ENCODE data around the gene ARHGAP28. TPM values are rescaled to one million over a fixed set of nuclear protein-coding genes. Genes with fewer than 3 reads are reported as not detected.
"Not testable (repeated sequence)": the region's sequence is repeated elsewhere in the genome, so short reads cannot be mapped to it uniquely, and the experiment has no call there.

Gene ARHGAP28
- total RNA-seq, 1 experiment from 2014 or later, result 0.37 TPM

DNA sequence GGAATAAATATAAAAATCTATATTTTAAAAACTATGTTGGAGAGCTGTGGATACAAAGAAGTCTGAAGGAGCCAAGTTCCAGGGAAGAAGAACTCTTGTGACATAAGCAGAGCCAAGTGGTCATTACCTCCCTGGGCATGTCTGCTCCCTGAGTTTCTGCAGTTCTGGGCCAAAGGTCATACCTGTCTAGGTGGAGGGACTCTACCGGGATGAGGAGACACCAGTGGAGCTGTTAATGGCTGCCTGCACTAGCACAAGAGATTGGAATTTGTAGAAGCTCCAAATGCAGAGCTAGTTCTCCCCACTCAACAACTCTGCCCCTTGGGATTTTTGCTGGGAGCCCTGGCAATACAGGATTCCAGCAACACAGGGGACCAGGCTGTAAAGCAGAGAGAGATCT, 89.8 kb downstream of the ARHGAP28 start:
- no peak for DNase-seq (ENCODE audit: low read depth)

DNA sequence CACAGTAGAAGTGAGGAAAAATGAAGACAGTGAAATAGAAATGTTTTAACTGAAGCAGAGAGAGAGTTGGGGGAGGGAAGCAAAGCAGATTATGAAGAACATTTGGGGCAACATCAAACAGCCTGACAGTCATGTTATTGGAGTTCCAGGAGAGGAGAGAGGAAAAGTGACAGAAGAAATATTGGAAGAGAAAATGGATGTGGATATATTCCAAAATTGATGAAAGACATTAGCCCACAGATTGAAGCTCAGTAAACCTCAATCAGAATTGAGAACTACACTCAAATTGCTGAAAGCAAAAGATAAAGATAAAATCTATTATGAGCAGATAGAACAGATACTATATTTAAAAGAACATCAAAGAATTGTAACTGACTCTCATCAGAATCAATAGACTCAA, 90.8 kb downstream of the ARHGAP28 start:
- no peak for DNase-seq (ENCODE audit: low read depth)

DNA sequence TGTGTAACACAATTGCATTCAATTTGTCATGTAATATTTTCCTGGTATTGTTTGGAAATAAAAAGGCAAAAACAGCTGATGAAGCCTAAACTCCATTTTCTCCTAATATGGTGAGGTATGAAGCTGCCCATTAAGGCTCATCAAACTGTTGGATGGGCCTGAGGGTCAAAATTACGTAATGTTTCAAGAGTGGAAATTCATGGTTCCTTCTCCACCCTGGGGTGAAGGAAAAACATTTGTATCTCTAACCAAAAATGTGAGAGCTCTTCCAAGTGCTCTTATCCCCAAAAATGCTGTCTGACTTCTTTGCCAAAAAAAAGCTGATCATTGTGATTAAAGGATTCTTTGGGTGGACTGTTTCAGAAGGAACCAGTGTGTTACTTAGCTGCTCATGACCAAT, 91.8 kb downstream of the ARHGAP28 start:
- no peak for DNase-seq (ENCODE audit: low read depth)

DNA sequence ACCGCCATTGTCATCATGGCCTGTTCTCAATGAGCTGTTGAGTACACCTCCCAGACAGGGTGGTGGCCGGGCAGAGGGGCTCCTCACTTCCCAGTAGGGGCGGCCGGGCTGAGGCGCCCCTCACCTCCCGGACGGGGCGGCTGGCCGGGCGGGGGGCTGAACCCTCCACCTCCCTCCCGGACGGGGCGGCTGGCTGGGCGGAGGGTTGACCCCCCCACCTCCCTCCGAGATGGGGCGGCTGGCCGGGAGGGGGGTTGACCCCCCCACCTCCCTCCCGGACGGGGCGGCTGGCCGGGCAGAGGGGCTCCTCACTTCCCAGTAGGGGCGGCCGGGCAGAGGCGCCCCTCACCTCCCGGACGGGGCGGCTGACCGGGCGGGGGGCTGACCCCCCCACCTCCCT, 97.6 kb downstream of the ARHGAP28 start:
- DNase-seq (ENCODE audit: low read depth), result not testable (repeated sequence)

DNA sequence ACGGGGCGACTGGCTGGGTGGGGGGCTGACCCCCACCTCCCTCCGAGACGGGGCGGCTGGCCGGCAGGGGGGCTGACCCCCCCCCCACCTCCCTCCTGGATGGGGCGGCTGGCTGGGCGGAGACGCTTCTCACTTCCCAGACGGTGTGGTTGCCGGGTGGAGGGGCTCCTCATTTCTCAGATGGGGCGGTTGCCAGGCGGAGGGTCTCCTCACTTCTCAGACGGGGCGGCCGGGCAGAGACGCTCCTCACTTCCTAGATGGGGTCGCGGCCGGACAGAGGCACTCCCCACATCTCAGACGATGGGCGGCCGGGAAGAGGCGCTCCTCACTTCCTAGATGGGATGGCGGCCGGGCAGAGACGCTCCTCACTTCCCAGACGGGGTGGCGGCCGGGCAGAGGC, 98.0 kb downstream of the ARHGAP28 start:
- not testable (repeated sequence) for DNase-seq (ENCODE audit: low read depth)

GRCh38 chr18:6830916-6831315, 101.4 kb downstream of the ARHGAP28 start:
- no peak for DNase-seq (ENCODE audit: low read depth)

- no peak for DNase-seq (ENCODE audit: low read depth)
These were observed 105.8 kb downstream of the ARHGAP28 start for GRCh38 chr18:6835345-6835744.

GRCh38 chr18:6836331-6836730, 106.8 kb downstream of the ARHGAP28 start:
- no peak for DNase-seq (ENCODE audit: low read depth)

DNA sequence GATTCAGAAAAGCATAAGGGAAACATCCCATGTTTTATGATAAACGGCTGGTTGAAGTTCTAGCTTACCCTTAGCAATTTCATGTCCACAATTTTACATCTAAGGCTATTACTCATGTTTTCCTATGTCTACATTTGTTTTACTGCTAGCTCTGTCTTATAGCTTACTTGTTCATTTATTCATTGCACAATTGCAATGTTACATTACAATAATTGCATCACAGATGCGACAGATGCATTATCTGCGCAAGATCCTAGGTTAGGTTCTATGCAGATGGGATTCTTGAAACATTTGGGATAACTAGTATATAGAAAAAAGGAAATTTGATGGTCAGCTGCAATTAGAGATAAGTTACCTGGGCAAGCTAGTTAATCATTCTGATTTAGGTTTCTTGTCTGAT, 108.4 kb downstream of the ARHGAP28 start:
- DNase-seq (ENCODE audit: low read depth), result no peak

- no peak for DNase-seq (ENCODE audit: low read depth)
These were observed 112.6 kb downstream of the ARHGAP28 start for GRCh38 chr18:6842081-6842480.

DNA sequence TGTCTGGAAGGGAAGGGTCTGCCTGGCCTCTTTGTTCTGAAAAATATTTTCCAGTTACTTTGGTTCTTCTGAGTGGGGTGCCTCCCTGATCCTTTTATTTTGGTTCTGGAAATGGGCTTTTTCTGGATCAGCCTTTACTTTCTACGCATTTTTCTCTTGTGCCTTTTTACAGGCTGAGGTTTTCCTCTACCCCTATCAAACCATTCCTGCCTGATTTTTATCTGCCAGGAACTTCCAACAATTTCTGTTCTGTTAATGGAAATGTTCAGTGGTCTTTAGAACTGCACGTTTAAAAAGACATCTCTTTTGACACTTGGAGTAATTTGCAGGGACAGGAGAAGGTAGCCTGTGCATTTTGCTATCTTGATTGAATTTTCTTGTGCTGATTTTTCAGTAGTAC, 113.8 kb downstream of the ARHGAP28 start:
- DNase-seq (ENCODE audit: low read depth), result no peak

DNA sequence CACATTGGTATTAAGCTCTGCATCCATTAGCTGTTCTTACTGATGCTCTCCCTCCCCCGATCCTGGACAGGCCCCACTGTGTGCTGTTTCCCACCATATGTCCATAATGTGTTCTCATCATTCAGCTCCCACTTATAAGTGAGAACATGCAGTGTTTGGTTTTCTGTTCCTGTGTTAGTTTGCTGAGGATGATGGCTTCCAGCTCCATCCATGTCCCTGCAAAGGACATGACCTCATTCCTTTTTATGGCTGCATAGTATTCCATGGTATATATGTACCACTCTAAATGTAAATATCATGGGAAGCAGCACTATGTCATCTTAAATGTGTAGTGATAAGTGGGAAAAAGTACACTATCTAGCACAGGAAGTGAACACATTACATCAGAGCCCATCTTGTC, 116.0 kb downstream of the ARHGAP28 start:
- not testable (repeated sequence) for DNase-seq (ENCODE audit: low read depth)

- DNase-seq (ENCODE audit: low read depth), result no peak
These were observed 120.9 kb downstream of the ARHGAP28 start for GRCh38 chr18:6850396-6850795.

- DNase-seq (ENCODE audit: low read depth), result no peak
These were observed 122.0 kb downstream of the ARHGAP28 start for GRCh38 chr18:6851480-6851879.

GRCh38 chr18:6854811-6855210, 125.3 kb downstream of the ARHGAP28 start:
- DNase-seq (ENCODE audit: low read depth), result no peak

DNA sequence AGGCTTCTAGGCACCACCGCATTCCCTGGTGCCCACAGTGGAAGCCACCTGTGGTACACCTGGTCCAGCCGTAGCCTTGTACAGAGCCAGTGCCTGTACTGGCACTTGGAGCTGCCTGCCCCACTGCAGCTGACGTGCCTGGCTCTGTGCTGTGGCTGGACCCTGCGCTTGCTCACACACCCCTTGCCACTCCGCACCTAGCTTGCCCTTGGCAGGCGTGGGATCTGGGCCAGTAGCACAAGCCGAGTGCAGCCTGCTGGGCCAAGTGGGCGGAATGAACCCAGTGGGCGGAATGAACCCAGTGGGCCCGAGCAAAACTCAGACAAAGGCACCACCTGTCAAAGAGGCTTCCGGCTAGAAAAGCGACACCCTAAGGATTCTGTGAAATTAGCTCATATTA, 126.3 kb downstream of the ARHGAP28 start:
- DNase-seq (ENCODE audit: low read depth), result no peak

- no peak for DNase-seq (ENCODE audit: low read depth)
These were observed 127.8 kb downstream of the ARHGAP28 start for GRCh38 chr18:6857300-6857699.

DNA sequence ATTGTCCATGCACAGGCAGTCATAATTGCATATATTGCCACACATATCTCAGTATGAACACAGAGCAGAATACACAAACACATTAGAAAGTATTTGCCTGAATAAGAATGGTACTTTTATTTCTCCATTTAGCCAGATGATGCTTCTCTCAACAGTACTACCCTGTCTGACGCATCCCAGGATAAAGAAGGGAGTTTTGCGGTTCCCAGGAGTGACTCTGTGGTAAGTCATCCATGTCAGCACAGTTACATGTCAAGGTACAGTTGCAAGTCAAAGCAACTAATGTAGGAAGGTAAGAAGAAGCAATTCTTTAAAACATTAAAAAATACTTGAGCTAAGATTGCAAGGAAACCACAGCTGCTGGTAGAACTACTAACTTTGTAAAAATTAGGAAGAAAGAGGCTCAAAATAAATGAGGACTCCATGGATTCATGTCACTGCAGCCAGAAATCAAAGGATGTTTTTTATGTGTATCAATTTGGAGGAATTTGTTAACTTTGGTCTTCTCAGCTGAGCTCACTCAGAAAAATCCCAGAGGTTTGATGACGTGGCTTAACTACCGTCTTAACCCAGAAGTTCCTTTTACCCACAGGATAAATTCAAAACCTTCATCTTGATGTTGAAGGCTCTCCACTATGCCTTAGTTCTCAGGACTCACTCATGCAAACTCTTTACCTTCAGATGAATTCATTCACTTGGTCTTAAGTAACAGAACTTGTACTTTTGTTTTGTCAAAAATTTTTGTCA, 130.3 kb downstream of the ARHGAP28 start:
- peak; percentile 38 for DNase-seq (ENCODE audit: low read depth)

- DNase-seq (ENCODE audit: low read depth), result no peak
These were observed 131.4 kb downstream of the ARHGAP28 start for GRCh38 chr18:6860804-6861448.

- no peak for DNase-seq (ENCODE audit: low read depth)
These were observed 135.7 kb downstream of the ARHGAP28 start for GRCh38 chr18:6865251-6865650.

GRCh38 chr18:6866552-6867085, 137.1 kb downstream of the ARHGAP28 start:
- DNase-seq (ENCODE audit: low read depth), result no peak

DNA sequence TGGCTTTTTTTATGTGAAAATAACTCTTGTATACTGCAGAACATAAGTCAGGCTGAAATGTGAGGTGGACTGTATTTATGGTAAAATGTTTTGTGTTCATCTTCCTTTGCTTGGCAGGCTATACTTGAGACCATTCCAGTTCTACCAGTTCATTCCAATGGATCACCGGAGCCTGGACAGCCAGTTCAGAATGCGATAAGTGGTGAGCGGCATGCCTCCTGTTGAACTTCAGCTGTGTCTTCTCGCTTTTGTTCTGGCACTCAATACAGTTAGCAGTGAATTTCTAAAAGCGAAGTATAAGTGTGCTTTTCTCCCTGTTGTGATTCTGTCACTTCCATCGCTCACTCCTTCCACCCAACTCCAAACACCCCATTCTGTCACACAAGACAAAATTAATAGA, 138.5 kb downstream of the ARHGAP28 start:
- DNase-seq (ENCODE audit: low read depth), result no peak

GRCh38 chr18:6871566-6871965, 142.1 kb downstream of the ARHGAP28 start:
- DNase-seq (ENCODE audit: low read depth), result peak; percentile 7
